BLaER1 treated with 17β-estradiol and CSF1 and Interleukin-3, amounts not matched to agents 10 nM and 100 nM (cell line): Measurements from ENCODE around the gene RAB26.
"Not testable (repeated sequence)": the region's sequence is repeated elsewhere in the genome, so short reads cannot be mapped to it uniquely, and the experiment has no call there.

Experiments used
- H3K27ac ChIP-seq, 11 experiments: shearing (Covaris generic); formaldehyde crosslinking; 2 replicates each; pipeline ENCODE4 v1.8.1; 2022
- H3K27me3 ChIP-seq, 11 experiments: shearing (Covaris generic); formaldehyde crosslinking; 2 replicates each; pipeline ENCODE4 v1.8.1; 2022
- H3K36me3 ChIP-seq, 11 experiments: shearing (Covaris generic); formaldehyde crosslinking; 2 replicates each; pipeline ENCODE4 v1.8.1; 2022
- H3K4me1 ChIP-seq, 10 experiments: shearing (Covaris generic); formaldehyde crosslinking; 2 replicates each; pipeline ENCODE4 v1.8.1; 2022
- H3K4me2 ChIP-seq, 11 experiments: shearing (Covaris generic); formaldehyde crosslinking; 2 replicates each; pipeline ENCODE4 v1.8.1; 2022
- H3K4me3 ChIP-seq, 10 experiments: shearing (Covaris generic); formaldehyde crosslinking; 2 replicates each; pipeline ENCODE4 v1.8.1; 2022
- H3K9ac ChIP-seq, 11 experiments: shearing (Covaris generic); formaldehyde crosslinking; 2 replicates each; pipeline ENCODE4 v1.8.1; 2022
- H3K9me3 ChIP-seq, 11 experiments: shearing (Covaris generic); formaldehyde crosslinking; replicated peaks in 1 of 11; 2 replicates each; pipeline ENCODE4 v1.8.1; 2022
- H4K20me1 ChIP-seq, 11 experiments: shearing (Covaris generic); formaldehyde crosslinking; 2 replicates each; pipeline ENCODE4 v1.8.1; 2022
- Cebpa-rat ChIP-seq, 11 experiments: shearing (Covaris generic); IDR thresholded peaks; 2 replicates each; pipeline ENCODE4 v1.8.1; 2022

The RAB26 gene

DNA sequence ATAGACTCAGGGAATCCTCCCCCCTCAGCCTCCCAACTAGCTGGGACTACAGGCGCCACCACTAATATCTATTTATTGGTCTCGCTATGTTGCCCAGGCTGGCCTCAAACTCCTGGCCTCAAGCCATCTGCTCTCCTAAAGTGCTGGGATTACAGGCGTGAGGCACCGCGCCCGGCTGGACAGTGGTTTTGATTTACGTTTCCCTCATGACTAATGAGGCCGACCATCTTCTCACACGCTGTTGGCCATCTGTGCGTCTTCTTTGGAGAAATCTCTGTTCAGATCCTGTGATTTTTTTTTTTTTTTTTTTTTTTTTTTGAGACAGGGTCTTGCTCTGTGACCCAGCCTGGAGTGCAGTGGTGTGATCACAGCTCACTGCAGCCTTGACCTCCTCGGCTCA lies 19.2 kb upstream of the RAB26 start:
- peak overlapping the region in 3 of 11 experiments; percentile 64 to 73 (median 65); a peak in 7 of 22 replicates for H3K9ac ChIP-seq
- H3K4me1 ChIP-seq, result peaks cover 57 to 65% (median 63%) of the 10 kb centered on the region in 10 experiments
- H3K9me3 ChIP-seq, H3K36me3 ChIP-seq, H3K27me3 ChIP-seq, H3K4me3 ChIP-seq: not testable (repeated sequence)
- peaks cover 33 to 76% (median 50%) of the 10 kb centered on the region in 11 experiments; a peak in 19 of 22 replicates for H4K20me1 ChIP-seq
- H3K27ac ChIP-seq, result peak overlapping the region in 7 of 11 experiments; percentile 54 to 81 (median 68); a peak in 9 of 22 replicates
- H3K4me2 ChIP-seq, result peak overlapping the region in 10 of 11 experiments; percentile 64 to 79 (median 71); a peak in 20 of 22 replicates

DNA sequence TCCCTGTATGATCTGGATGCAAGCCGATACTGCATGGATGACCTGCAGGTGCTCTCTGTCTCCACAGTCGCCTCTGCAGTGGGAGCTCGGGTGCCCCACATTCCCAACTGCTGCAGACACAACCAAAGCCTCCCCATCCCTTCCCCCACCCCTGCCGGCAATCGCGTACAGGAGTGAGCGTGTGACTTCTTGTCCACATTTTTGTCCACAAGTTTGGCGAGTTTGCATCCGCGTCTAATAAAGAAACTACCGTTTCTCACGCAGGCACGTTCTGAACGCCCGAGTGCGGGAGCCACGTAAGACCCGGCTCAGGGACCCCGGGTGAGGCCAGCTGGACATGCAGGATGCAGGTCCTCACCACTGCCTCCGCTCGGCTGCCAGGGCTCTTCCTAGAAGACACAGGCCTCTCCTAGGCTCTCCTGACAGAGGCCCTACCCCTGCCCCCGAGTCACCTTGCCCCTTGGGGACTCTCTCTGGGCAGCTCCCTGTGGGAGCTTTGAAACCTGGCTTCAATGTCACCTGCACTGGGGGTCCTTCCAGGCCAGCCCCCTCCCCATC lies 18.5 kb upstream of the RAB26 start:
- Histone ChIP-seq H3K27ac (peak overlapping the region in 4 of 11 experiments; percentile 10 to 54 (median 31); a peak in 6 of 22 replicates), H3K4me2 (peak overlapping the region in 9 of 11 experiments; percentile 18 to 79 (median 34); a peak in 8 of 22 replicates), H3K4me1 (peaks cover 50 to 58% (median 56%) of the 10 kb centered on the region in 10 experiments), H4K20me1 (peaks cover 26 to 69% (median 44%) of the 10 kb centered on the region in 11 experiments; a peak in 18 of 22 replicates), H3K9ac (peak overlapping the region in 5 of 11 experiments; percentile 17 to 37 (median 33); a peak in 2 of 22 replicates)
- not testable (repeated sequence) for H3K9me3 ChIP-seq, H3K4me3 ChIP-seq, H3K27me3 ChIP-seq, H3K36me3 ChIP-seq

DNA sequence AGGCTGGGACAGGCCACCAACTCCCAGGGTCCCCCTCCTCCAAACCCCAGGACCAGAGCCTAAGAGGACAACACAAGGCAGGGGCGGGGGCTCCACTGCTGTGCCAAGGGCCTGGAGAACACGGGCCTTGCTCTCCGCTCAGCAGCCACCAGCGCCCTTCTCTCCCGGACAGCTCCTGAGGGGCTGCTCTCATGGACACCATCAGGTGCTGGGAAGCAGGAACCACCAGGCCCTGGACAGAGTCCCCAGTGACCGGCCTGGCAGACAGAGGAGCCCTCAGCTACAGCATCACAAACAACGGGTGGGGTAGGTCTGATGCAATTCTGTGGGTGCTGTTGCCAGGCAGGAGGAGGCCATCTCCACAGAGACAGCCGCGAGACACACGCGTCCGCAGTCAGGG lies 14.6 kb upstream of the RAB26 start:
- H3K4me3 ChIP-seq, H3K27me3 ChIP-seq, H3K36me3 ChIP-seq, H3K9me3 ChIP-seq, H3K27ac ChIP-seq: not testable (repeated sequence)
- peaks cover 24 to 34% (median 30%) of the 10 kb centered on the region in 10 experiments for H3K4me1 ChIP-seq
- H3K9ac ChIP-seq, result peak overlapping the region in 2 of 11 experiments; percentile 29 to 42; a peak in 2 of 22 replicates
- peaks cover 0 to 37% (median 14%) of the 10 kb centered on the region in 11 experiments; a peak in 12 of 22 replicates for H4K20me1 ChIP-seq
- peak overlapping the region; percentile 27 to 67 (median 55); a peak in 18 of 22 replicates for H3K4me2 ChIP-seq

DNA sequence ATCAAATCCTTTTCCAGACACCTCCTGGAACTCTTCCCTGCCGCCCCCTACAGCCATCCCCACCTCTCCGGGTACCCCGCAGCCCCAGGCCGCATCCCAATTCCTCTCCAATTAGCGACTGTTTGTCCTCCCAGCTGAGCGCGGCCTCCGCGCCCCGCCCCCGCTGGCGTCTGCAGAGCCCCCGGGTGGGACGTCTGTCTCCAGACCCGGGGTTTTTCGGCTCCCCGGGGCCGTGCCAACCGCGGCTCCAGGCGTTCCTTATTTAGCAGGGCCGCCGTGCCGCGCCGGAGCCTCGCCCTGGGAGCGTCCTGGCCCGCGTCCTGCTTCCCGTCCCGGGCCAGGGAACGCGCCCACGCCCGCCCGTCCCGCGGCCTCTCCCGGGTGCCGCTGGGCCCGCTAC lies 13.4 kb upstream of the RAB26 start:
- not testable (repeated sequence) for H3K27me3 ChIP-seq, H3K9me3 ChIP-seq, H3K36me3 ChIP-seq
- peak overlapping the region in 10 of 11 experiments; percentile 53 to 81 (median 78); a peak in 20 of 22 replicates for H3K27ac ChIP-seq
- peak overlapping the region; percentile 27 to 68 (median 58); a peak in 17 of 22 replicates for H3K4me2 ChIP-seq
- H3K4me3 ChIP-seq, result peak overlapping the region; percentile 55 to 75 (median 68)
- peak overlapping the region; percentile 76 to 87 (median 83) for H3K9ac ChIP-seq
- H3K4me1 ChIP-seq, result peaks cover 13 to 23% (median 18%) of the 10 kb centered on the region in 10 experiments; a peak in 19 of 20 replicates
- peaks cover 0 to 28% (median 11%) of the 10 kb centered on the region in 11 experiments; a peak in 12 of 22 replicates for H4K20me1 ChIP-seq

DNA sequence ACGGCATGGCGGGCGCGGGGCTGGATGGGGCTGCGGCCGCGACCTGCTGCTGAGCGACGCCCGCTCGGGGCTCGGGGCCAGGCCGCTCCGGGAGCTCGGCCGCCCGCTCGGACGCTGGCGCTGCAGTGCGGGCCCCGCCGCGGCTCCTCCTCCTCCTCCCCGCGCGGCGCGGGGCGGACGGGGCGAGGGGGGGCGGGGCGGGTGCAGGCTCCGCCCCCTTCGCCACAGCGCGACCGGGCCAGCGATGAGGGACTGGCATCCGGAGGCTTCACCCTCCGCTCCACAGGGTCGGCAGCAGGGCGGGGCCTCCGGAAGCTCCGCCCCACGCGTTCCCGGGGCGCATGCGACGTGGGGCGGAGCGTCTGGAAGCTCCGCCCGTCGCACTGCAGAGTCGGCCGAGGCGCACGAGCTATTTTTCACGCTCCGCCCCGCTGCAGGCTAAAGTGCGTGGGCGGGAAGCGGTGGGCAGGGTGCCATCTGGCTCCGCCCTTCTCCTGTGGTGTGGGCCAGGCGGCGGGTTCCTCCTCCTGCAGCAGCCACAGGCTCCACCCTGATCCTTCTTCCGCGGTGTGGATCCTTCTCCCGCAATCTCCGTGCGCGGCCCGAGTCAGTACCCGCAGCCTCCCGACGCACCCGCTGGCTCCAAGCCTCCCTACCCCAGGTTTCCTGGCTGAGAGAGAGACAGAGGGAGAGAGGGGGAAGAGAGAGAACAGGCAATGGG lies 12.5 kb upstream of the RAB26 start, which contains the start of gene PKD1:
PKD1 (minus strand) TSS at position 129 of the 721 bp plus-strand sequence. CDS start 209 bp downstream, outside the sequence.
- peak within 1 kb of the TSS in 10 of 11 experiments; percentile 53 to 81 (median 78); a peak in 21 of 22 replicates for H3K27ac ChIP-seq
- H3K9ac ChIP-seq, result peak within 1 kb of the TSS; percentile 76 to 87 (median 83)

DNA sequence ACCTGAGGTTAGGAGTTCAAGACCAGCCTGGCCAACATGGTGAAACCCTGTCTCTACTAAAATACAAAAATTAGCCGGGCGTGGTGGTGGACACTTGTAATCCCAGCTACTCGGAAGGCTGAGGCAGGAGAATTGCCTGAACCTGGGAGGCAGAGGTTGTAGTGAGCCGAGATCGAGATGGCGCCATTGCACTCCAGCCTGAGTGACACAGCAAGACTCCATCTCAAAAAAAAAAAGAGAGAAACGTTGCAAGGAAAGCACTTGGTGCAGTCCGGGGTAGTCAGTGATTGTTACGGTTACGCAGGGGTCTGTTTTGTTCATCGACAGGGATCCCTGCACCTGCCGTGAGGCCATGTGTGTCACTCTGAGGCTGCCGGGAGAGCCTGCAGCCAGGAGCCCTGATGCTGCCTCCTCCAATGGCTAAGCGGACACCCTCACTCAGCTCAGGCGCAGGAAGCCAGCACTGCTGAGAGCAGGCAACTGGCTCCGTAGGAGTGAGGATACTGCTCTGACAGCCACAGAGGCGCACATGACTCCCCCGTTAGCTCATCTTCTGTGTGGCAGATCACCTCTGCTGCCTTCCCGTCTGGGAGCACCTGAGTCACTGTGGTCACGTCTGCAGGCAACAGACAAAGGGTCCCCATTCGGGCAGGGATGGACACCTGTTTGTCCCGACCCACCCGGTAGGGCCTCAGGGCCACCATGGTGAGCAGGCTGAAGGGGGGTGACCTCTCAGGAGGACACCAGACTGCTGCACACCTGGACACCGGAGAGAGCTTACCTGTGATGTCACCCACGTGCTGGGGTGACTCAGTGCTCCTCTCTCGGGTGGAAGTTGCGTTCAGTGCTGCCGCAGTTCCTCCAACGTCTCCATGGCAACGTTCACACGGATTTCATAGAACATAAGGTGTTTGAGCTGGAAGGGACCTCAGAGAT lies 5.2 kb upstream of the RAB26 start:
- peaks cover 8 to 38% (median 19%) of the 10 kb centered on the region in 11 experiments; a peak in 21 of 22 replicates for H4K20me1 ChIP-seq
- no peaks in the 10 kb centered on the region for H3K27me3 ChIP-seq
- H3K4me3 ChIP-seq, result no peak overlapping the region
- H3K36me3 ChIP-seq, result no peaks in the 10 kb centered on the region
- peak overlapping the region in 1 of 11 experiments; percentile 8; a peak in 1 of 22 replicates for H3K4me2 ChIP-seq
- H3K27ac ChIP-seq, result no peak overlapping the region
- no peaks in the 10 kb centered on the region for H3K9me3 ChIP-seq
- no peak for TF ChIP-seq Cebpa-rat (IDR thresholded peaks at IDR 0.05)
- no peak overlapping the region; a peak in 1 of 22 replicates for H3K9ac ChIP-seq
- peaks cover 5 to 40% (median 14%) of the 10 kb centered on the region in 10 experiments; a peak in 19 of 20 replicates for H3K4me1 ChIP-seq

More for the DNA sequence above, 12.5 kb upstream of the RAB26 start, which contains the start of gene PKD1:
- peaks cover 9 to 18% (median 13%) of the 10 kb centered on the region in 10 experiments; a peak in 19 of 20 replicates for H3K4me1 ChIP-seq
- H3K9me3 ChIP-seq, H3K27me3 ChIP-seq, H3K36me3 ChIP-seq: not testable (repeated sequence)
- H3K4me2 ChIP-seq, result peak within 1 kb of the TSS; percentile 55 to 80 (median 68)
- H4K20me1 ChIP-seq, result peaks cover 0 to 19% (median 4%) of the 10 kb centered on the region in 11 experiments; a peak in 9 of 22 replicates
- H3K4me3 ChIP-seq, result peak within 1 kb of the TSS; percentile 55 to 75 (median 68)

DNA sequence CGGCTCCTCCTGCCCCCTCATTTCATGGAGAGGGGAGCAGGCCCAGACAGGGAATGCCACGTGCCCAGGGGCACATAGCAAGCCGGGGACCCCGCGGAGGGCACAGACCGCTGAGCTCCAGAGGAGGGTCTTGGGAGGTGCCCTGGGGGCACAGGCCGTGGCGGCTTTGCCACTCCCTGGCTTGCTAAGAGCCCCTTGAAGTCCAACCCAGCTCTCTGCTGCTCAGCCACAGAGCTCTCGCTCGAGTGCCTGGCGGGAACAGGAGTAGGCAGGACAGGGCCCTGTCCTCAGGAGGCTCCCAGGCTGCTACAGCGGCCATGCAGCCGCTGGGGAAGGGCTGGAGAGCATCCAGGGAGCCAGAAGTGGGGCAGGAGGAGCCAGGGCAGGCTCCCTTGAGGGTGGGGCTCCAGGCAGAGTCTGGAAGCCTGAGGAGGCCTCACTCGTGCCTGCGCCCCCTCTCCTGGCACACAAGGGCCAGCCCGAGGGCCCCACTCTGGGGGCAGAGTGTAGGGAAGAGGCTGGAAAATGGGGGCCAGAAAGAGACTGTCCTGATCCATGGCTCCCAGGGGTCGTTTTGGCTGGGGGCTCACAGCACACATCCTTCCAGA lies 4.4 kb upstream of the RAB26 start:
- peak overlapping the region in 1 of 11 experiments; percentile 8; a peak in 2 of 22 replicates for H3K4me2 ChIP-seq
- no peaks in the 10 kb centered on the region; a peak in 1 of 22 replicates for H3K27me3 ChIP-seq
- no peak overlapping the region for H3K27ac ChIP-seq
- peaks cover 12 to 48% (median 22%) of the 10 kb centered on the region in 10 experiments for H3K4me1 ChIP-seq
- H3K36me3 ChIP-seq, result no peaks in the 10 kb centered on the region
- H3K4me3 ChIP-seq, result no peak overlapping the region
- H3K9me3 ChIP-seq, result no peaks in the 10 kb centered on the region
- peaks cover 16 to 46% (median 27%) of the 10 kb centered on the region in 11 experiments; a peak in 21 of 22 replicates for H4K20me1 ChIP-seq
- TF ChIP-seq Cebpa-rat (IDR thresholded peaks at IDR 0.05), result no peak
- peak overlapping the region in 1 of 11 experiments; percentile 35; a peak in 3 of 22 replicates for H3K9ac ChIP-seq

DNA sequence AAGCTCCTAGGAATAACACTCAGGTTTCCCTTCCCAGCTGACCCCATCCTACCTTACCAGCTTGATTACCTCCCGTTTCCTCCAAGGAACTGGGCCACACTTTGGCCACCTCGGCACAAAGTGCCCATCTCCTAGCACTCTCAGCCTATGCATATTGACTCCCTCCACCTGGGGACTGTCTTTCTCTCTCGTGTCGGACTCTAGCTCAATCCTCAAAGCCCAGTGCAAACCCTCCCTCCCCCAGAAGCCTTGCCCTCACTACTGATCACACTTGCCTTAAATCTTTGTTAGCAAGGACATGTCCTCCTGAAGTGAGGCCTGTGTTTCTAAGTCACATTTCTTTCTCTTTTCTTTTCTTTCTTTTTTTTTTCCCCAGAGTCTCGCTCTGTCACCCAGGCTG lies 2.6 kb upstream of the RAB26 start:
- H3K9ac ChIP-seq, result no peak overlapping the region

More for the DNA sequence above, 2.6 kb upstream of the RAB26 start:
- H3K36me3 ChIP-seq, result peaks cover 0 to 2% (median 0%) of the 10 kb centered on the region in 11 experiments; a peak in 2 of 22 replicates
- H3K4me3 ChIP-seq, result no peak overlapping the region
- H3K27ac ChIP-seq, result no peak overlapping the region
- no peak overlapping the region for H3K4me2 ChIP-seq
- TF ChIP-seq Cebpa-rat (IDR thresholded peaks at IDR 0.05), result no peak
- H4K20me1 ChIP-seq, result peaks cover 34 to 64% (median 46%) of the 10 kb centered on the region in 11 experiments
- H3K9me3 ChIP-seq, result no peaks in the 10 kb centered on the region
- H3K27me3 ChIP-seq, result no peaks in the 10 kb centered on the region; a peak in 1 of 22 replicates
- peaks cover 31 to 62% (median 39%) of the 10 kb centered on the region in 10 experiments for H3K4me1 ChIP-seq
